GM18519 (cell line): ENCODE measurements around the gene NPIPB6.

Experiments used
- ATAC-seq: cut with Tn5 transposase; IDR thresholded peaks from one replicate; pipeline ENCODE4 v1.9.1; 2021; ENCODE audit warnings: mild to moderate bottlenecking, moderate library complexity; ENCODE audit not compliant: unreplicated experiment, low FRiP score

Gene NPIPB6

DNA sequence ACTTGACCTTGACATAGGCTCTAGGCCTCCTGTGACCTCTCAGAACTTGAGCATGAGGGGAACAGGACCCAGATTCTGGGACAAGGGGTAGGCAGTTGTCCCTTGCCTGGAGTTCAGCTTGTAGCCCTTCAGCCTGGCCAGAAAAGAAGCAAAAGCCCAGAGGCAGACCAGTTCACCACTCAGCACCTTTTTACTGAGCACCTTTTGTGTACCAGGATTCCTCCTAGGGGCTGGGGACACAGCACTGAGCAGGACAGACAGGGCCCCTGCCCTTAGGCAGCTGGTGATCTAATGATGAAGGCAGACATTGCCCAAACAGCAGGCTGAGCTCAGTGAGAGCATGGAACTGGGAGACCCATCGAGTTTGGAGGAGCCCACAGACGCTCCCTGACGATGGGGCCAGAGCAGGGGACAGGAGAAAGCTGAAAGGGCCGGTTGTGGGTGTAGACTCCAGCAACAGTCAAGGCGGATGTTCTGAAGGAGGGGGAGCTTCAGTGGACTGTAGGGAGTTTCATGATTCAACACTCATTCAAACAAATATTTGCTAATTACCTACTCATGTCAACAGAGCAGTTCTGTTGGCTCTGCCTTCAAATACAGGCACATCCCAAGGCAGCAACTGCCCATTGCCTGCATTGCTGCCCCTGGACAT lies 38.9 kb downstream of the NPIPB6 start:
- no peak for ATAC-seq

DNA sequence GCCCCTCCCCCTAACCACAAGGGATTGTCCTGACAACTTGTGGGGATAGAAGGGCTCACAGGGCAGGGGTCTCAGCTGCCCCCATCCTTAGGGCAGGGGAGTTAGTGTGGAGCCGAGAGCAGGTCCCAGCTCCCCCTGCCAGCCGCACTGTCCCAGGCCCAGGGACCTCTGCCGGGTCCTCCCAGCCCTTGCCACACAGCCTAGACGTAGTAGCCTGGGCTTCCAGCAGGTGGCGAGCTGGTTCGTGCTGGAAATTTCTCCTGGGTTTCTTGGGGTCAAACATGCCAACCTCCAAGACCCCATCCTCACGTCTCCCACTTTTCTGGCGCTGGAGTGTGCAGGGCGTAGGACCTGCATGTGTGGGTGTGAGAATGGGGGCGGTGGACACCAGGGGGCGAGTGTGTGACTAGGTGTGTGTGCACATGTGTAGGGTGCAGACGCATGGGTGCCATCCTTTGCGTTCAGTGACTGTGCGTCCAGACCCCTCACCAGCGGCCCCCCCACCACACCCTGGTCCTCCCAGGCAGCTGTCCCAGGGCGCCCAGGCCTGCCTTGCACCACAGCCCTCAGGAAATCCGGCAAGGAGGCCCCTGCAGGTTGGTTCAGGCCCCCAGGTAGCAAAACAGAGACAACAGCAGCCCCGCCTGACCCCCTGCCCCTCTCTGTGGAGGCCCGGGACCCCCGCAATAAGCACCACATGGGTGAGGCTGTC lies 41.5 kb downstream of the NPIPB6 start:
- no peak for ATAC-seq

DNA sequence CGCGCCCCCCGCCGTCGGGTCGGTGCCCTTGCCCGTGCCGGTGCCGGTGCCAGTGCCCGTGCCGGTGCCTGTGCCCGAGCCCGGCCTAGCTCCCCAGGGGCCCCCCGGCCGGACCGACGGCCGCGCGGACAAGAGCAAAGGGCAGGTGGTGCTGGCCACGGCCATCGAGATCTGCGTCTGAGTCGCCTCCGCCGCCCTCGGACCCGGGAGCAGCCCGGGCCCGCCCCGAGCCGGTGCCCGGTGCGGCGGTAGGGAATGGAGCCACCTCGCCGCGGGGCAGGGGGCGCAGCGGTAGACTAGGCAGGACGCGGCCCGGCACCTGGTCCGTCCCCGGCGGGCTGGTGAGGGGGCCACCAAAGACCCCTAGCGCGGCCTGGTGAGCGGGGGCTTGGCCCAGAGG lies 42.6 kb downstream of the NPIPB6 start:
- no peak for ATAC-seq

DNA sequence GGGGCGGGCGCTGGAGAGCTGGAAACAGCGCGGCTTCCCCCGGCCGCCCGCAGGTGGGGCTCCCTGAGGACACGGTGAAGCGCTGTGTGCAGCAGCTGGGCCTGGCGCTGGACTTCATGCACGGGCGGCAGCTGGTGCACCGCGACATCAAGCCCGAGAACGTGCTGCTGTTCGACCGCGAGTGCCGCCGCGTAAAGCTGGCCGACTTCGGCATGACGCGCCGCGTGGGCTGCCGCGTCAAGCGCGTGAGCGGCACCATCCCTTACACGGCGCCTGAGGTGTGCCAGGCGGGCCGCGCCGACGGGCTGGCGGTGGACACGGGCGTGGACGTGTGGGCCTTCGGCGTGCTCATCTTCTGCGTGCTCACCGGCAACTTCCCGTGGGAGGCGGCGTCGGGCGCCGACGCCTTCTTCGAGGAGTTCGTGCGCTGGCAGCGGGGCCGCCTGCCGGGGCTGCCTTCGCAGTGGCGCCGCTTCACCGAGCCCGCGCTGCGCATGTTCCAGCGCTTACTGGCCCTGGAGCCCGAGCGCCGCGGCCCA lies 43.2 kb downstream of the NPIPB6 start:
- no peak for ATAC-seq

DNA sequence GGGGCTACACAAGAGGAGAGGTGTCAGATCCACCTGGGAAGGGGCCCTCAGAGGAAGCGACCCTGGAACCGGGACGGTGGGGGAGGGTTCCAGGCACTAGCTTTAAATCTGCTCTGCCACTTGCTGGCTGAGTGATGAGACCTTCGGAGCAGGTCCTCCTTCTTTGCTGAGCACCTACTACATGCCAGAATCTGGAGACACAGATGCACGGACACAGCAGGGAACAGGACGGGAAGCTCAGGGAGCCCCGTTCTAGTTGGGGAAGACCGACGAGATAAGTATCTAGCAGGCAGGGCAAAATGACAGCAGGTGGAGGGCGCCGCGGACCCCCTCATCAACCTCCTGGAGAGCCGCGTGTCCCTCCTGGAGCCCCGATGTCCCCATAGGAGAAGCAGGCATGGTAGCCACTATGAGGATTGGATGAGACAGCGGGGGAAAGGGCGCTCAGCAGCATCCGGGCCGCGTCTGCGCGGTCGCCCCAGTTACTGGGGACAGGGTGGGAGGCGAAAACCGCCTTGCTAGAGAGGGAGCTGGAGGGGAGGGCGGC lies 43.8 kb downstream of the NPIPB6 start:
- no peak for ATAC-seq

DNA sequence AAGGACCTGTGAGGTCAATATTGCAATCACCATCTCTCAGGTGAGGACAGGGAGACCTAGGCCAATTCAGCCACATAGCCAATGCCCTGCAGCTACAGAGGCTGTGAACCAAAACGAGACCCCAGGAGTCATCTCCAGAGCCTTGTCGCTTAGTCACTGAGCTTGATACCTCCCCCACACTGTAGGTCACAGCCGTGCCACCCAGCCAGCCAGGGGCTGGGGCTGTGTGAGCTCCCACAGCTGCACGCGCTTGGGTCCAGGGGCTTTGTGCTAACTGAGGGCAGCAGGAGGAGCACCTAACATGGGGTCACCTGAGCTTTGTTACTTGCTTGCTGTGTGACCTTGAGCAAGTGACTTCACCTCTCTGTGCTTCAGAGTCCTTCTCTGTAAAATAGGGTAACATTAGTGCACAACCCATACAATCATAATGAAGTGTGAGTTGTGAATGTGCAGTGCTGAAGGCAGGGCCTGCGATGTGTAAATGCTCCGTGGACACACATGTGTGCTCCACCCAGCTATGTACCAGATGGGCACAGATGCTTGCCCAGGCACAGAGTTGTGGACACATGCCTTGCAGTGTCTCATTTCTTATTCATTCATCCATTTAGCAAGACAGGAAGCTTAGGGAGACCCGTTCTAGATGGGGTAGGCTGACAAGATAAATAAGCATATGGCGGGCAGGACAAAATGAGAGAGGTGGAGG lies 45.1 kb downstream of the NPIPB6 start:
- ATAC-seq = no peak

DNA sequence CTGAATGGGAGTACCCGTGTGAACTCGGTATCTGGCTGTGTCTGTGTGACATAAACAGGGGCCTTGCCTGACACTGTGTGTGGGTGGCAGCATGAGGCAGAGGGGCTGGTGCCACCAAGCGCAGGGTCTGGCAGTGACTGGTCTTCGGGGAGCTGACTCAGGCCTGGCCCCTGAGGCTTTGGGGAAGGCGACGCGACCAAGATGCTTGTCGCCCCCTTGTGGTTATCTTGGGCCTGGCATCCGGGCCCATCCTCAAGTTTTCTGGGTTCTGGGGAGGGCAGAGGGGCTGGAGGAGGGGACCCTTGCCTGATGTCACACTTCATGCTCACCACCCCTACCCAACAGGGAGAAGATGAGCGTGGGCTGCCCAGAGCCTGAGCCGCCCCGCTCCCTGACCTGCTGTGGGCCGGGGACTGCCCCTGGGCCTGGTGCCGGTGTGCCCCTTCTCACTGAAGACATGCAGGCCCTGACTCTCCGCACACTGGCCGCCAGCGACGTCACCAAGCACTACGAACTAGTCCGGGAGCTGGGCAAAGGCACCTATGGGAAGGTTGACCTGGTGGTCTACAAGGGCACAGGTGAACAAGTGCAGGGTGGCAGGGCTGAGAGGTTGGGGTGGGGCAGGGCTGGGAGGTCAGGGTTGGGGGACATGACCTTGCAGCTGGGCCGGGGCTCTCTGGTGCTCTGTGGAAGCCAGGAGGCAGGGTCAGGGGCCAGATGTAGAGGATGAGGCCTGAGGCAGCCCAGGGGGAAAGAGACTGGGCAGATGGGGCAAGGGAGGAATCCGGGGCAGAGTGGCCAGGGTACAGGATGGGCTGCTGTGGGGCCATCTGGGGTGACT lies 46.0 kb downstream of the NPIPB6 start:
- no peak for ATAC-seq

DNA sequence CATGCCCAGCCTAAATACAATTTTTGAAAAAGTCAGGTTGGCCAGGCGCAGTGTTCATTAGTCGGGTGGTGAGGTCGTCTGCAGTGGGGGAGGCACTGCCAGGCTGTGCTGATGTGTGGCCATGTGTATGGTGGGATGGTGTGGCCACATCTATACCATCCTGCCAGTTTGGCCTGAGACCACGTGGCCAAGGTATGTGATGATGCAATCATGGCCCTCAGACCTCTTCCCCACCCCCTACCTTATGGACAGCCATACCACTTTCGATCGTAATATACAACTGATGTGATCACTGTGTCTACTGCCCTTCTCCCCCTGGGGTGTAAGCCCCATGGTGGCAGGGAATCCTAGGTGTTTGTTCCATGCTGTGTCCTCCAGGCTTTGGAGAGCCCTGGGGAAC lies 47.3 kb downstream of the NPIPB6 start:
- ATAC-seq = no peak

DNA sequence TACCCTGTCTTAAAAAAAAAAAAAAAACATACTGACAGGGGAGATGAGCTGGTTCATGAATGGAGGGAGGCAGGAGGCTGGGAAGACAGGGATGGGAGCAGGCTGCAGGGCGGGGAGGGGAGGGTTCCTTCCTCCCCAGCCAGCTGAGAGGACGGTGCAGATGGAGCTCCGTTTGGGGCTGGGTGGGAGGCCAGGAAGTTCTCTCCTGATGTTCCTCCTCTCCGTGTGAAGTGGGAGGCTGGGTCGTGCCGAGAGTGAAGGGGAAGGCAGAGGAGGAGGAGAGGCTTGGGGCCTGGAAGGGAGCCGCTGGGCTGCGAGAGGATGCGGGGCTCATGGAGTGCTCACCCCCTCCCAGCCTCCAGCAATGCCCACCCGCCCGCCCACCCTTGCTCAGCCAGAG lies 49.7 kb downstream of the NPIPB6 start:
- no peak for ATAC-seq

DNA sequence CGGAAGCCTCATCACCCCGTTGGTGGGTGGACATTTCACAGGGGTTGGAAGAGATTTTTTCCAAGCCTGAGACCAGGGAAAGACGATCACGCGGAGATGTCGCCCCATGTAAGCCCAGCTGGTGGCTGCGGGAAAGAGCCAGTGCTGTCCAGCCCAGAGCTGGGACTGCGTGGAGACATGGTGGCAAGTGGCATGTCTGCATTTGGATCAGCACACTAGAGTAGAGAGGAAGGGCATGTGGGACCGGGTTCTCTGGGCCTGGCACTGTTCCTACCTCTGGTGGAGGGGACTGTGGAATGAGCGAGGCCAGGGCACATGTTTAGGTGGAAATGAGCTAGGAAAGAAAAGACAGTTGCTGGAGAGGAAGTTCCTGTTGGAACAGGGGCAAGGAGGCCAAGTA lies 51.0 kb downstream of the NPIPB6 start:
- no peak for ATAC-seq

DNA sequence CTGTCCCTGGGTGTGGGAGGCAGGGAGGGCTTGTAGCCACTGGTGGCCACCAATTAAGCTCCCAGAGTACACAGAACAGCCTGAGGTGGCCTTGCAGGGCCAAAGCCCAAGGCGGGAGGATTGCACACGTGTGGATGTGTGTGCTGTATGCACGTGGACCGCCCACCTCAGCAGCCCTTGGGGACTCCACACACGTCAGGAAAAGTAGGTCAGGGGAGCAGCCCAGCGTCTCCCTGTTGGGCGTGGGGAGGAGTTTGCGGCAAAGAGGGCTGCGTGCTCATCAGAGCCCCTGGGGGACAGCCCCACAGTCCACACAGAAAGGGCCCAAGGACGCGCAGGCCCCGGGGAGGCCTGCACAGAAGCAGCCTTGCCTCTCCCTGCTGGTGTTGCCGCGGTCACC lies 51.4 kb downstream of the NPIPB6 start:
- ATAC-seq = no peak

DNA sequence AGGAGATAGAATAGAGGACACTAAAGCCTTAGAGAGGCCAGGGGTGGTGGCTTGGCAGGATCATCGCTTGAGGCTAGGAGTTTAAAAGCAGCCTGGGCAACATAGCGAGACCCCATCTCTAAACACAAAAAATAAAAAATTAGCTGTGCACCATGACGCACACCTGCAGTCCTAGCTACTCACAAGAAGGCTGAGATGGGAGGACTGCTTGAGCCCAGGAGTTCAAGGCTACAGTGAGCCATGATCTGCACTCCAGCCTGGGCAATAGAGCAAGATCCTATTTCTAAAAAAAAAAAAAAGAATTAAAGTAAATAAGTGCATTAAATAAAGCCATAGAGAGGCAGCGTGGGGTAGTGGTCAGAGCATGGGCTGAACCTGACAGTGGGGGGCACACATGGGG lies 51.9 kb downstream of the NPIPB6 start:
- ATAC-seq = no peak

DNA sequence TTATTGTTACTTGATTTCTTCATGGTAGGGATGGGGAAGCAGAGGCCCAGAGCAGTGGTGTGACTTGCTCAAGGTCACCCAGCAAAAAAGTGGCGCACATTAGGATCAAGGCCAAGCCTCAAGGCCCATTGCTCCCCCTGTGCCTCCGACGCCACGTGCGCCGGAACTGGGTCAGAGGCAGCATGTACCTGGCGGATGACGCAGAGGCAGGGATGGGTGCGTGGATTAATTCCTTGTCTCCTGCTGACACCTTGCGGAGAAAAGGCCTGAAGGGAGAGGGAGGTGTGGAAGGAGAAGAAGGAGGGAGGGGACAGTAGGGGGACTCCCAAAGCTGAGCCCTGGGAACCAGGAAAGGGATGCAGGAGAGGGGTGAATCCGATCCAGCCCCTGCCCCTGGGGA lies 52.5 kb downstream of the NPIPB6 start:
- ATAC-seq = no peak

DNA sequence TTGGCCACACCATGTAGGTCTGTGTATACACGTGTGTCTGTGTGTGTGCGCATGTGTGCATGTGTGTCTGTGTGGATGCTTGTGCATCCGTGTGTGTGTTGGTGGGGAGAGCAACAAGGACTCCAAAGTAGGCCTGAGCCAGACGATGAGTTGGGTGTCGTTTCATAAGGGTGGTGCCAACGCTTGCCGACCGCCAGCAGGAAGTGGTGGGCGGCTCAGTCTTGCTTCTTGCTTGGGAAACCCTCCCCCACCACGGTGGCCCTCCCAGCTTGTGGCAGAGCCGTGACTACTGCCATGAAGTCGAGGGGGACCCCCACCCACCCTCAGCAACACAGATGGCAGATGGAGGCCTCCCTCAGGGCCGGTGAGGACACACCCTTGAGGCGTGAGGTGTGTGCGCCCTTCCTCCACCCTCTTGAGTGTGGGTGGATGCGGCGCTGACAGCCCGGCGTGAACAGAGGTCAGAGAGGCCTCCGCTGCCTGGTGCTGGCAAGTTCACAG lies 53.4 kb downstream of the NPIPB6 start:
- no peak for ATAC-seq

DNA sequence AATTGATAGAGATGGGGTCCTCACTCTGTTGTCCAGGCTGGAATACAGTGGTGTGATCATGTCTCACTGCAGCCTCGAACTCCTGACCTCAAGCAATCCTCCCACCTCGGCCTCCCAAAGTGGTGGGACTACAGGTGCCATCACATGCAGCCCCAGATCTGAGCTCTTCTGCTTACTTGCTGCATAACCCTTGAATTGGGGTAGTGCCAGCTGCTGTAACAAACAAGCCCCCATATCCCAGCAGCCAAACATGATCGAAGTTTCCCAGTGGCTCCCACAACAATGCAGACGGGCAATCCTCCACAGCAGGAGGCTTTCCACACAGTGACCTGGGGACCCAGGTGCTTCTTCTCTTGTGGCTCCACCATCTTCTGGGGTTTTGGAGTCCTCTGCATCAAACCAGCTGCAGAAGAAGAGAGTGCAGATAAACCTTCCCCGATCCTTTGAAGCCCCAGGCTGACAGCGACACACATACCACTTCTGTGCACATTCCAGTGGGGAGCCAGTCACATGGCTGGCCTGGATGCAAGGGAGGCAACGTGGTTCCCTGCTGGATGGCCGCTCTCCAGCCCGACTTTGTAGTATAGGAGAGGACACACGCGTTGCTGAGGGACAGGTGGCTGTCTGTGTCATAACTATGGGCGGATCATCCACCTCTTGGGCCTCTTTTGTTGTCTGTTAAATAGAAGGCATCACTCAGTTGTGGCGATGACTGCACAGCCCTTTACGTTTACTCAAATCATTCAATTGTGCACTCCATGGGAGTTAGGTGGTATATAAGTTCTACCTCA lies 54.3 kb downstream of the NPIPB6 start:
- ATAC-seq = no peak

DNA sequence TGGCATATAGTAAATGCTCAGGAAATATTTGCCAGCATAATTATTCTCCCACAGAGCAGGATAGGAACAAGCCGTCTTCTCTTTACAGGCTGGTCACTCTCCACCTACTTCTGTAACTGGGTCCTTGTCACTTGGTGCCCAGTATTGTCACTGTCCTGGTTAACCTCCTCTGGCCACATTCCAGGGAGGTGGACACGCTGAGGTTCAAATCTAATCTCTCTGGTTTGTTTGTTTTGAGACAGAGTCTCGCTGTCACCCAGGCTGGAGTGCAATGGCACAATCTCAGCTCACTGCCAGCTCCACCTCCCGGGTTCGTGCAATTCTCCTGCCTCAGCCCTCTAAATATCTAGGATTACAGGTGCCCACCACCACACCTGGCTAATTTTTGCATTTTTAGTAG lies 55.4 kb downstream of the NPIPB6 start:
- no peak for ATAC-seq

DNA sequence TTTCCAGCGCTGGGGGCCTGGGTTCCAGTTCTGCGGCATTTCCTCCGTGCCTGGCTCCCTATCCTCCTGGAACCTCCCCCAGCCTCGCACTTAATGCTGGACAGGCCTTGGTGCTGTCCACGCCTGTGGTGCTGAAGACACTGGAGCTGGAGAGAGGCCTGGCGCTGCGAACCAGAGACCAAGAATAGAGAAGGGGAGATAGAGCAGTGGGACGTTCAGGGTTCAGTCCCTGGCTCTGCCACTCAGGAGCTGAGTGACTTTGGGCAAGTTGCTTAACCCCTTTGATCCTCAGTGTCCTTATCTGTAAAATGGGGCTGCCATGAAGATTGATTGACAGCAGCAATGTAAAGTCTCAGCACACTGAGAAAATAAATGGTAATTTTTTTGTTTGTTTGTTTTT lies 59.1 kb downstream of the NPIPB6 start:
- no peak for ATAC-seq

DNA sequence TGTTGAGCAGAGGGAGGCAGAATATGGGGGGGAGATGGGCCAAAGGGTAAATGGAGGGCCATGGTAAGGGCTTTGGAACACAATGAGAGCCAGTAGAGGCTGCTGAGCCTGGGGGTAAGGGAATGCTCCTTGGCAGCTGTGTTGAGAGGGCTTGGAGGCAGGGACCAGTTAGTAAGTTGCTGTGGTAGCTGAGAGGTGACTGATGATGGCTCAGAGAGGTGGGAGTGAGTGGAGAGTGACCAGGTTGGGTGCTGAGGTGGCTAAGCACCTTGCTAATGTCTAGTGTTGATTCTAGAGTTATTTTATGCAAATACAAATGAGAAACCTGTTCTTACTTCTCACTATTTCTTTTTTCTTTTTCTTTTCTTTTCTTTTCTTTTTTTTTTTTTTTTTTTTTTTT lies 60.2 kb downstream of the NPIPB6 start:
- no peak for ATAC-seq

DNA sequence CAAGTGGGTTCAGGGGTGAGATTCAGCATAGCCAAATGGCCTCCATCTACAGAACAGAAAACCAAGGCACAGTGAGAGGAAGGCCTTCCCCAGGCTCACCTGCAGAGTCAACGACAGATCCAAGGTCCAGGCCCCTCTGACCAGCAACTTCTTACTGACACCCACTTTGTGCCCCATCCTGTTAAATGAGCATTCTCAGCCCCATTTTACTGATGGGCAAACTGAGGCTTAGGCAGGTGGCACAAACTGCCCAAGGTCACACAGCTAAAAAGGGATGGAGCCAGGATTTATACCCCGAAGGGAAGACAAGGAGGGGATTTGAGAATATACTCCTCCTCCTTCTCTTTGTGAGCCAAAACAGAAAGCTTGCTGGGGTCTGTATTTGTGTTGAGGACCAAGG lies 61.7 kb downstream of the NPIPB6 start:
- no peak for ATAC-seq
